GM19023 (cell line): ENCODE data around the gene SCYL3.
"Not testable (repeated sequence)": the region's sequence is repeated elsewhere in the genome, so short reads cannot be mapped to it uniquely, and the experiment has no call there.

Experiments
- ATAC-seq: cut with Tn5 transposase; IDR thresholded peaks from one replicate; pipeline ENCODE4 v1.9.1; 2021; ENCODE audit warnings: mild to moderate bottlenecking, moderate library complexity; ENCODE audit not compliant: unreplicated experiment

SCYL3 gene

GRCh38 chr1:169873582-169874199 lies 20.0 kb downstream of the SCYL3 start:
- no peak for ATAC-seq

- ATAC-seq: no peak
Observed at GRCh38 chr1:169872906-169873305, 20.8 kb downstream of the SCYL3 start.

GRCh38 chr1:169871988-169872387 lies 21.7 kb downstream of the SCYL3 start:
- not testable (repeated sequence) for ATAC-seq

GRCh38 chr1:169869426-169869825 lies 24.3 kb downstream of the SCYL3 start:
- no peak for ATAC-seq

GRCh38 chr1:169868978-169869377 lies 24.7 kb downstream of the SCYL3 start:
- ATAC-seq: no peak

- ATAC-seq: no peak
Observed at GRCh38 chr1:169867012-169867675, 26.6 kb downstream of the SCYL3 start.

- no peak for ATAC-seq
Observed at GRCh38 chr1:169866577-169866976, 27.1 kb downstream of the SCYL3 start.

- ATAC-seq: not testable (repeated sequence)
Observed at GRCh38 chr1:169864531-169864930, 29.2 kb downstream of the SCYL3 start.

GRCh38 chr1:169860750-169861149 lies 32.9 kb downstream of the SCYL3 start:
- no peak for ATAC-seq

GRCh38 chr1:169860187-169860586 lies 33.5 kb downstream of the SCYL3 start:
- ATAC-seq: no peak

GRCh38 chr1:169859001-169859400 lies 34.7 kb downstream of the SCYL3 start:
- no peak for ATAC-seq

- no peak for ATAC-seq
Observed at GRCh38 chr1:169858467-169858866, 35.2 kb downstream of the SCYL3 start.

GRCh38 chr1:169853341-169853740 lies 40.4 kb downstream of the SCYL3 start:
- ATAC-seq: no peak

GRCh38 chr1:169849346-169850022 lies 44.2 kb downstream of the SCYL3 start:
- no peak for ATAC-seq

GRCh38 chr1:169848456-169848855 lies 45.2 kb downstream of the SCYL3 start:
- ATAC-seq: no peak

- ATAC-seq: no peak
Observed at GRCh38 chr1:169844941-169845608, 48.6 kb downstream of the SCYL3 start.

GRCh38 chr1:169838942-169839341 lies 54.8 kb downstream of the SCYL3 start:
- ATAC-seq: no peak

- no peak for ATAC-seq
Observed at GRCh38 chr1:169836198-169836597, 57.5 kb downstream of the SCYL3 start.

GRCh38 chr1:169835647-169836046 lies 58.0 kb downstream of the SCYL3 start:
- ATAC-seq: no peak

- ATAC-seq: no peak
Observed at GRCh38 chr1:169834869-169835268, 58.8 kb downstream of the SCYL3 start.

- no peak for ATAC-seq
Observed at GRCh38 chr1:169833179-169833901, 60.4 kb downstream of the SCYL3 start.
